Fibroblast of villous mesenchyme (primary cell): ENCODE measurements around the gene CD81. TPM values are rescaled to one million over a fixed set of nuclear protein-coding genes. Genes with fewer than 3 reads are reported as not detected.

Experiments
- DNase-seq: peaks from one replicate; pipeline ENCODE4 v3.0.0-alpha.2; 2010; ENCODE audit warnings: low read depth
- H3K4me3 ChIP-seq: 2 replicates; pipeline ENCODE4 v1.5.1; 2011; ENCODE audit warnings: low read depth, mild to moderate bottlenecking, low read length
- total RNA-seq: library from RNA; depleted of rRNA; stranded (reverse); fragments of >200 nt; gene quantifications from 2 replicates; pipeline ENCODE4 v1.2.3, GENCODE V29; 2012
- TF ChIP-seq, protein P1 (sequence below): IDR thresholded peaks from 2 replicates; pipeline ENCODE4 v1.5.1; 2012; ENCODE audit warnings: low read depth, mild to moderate bottlenecking, low read length; ENCODE audit not compliant: insufficient read depth

CD81 gene
- total RNA-seq, 1 donor, result 257 TPM

DNA sequence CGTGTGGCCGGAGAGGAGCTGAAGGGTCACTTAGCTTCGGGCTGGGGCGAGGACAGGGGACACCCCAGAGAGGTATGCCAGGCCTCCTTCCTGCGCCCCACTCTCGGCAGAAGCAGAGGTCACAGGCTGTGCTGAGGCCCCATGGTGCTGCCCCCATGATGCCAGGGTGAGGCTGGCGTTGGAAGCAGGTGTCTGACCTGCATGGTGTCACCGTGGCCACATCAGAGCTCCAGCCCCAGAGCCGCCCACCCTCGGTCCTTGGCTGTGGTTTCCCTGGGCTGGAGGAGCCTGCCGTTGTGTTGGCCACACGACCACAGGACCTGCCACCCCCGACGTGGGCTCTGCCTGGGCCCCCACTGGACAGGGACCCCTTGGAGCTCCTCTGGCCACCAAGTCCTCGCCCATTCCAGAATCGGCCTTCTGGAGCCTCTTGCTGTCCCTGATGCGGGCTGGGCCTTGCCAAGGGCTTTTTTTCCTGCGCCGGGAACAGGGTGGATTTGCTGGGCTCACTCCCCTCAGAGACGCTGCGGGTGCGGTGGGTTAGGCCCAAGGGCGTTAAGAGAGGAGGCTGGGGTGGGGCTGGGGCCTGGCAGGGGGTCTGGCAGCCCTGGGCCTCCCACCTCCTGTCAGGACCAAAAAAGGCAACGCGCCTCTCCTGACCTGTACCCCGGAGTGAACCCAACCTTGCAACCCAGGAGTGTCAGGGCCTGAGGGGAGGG is 15.3 kb downstream of the CD81 start:
- DNase-seq, result no peak

DNA sequence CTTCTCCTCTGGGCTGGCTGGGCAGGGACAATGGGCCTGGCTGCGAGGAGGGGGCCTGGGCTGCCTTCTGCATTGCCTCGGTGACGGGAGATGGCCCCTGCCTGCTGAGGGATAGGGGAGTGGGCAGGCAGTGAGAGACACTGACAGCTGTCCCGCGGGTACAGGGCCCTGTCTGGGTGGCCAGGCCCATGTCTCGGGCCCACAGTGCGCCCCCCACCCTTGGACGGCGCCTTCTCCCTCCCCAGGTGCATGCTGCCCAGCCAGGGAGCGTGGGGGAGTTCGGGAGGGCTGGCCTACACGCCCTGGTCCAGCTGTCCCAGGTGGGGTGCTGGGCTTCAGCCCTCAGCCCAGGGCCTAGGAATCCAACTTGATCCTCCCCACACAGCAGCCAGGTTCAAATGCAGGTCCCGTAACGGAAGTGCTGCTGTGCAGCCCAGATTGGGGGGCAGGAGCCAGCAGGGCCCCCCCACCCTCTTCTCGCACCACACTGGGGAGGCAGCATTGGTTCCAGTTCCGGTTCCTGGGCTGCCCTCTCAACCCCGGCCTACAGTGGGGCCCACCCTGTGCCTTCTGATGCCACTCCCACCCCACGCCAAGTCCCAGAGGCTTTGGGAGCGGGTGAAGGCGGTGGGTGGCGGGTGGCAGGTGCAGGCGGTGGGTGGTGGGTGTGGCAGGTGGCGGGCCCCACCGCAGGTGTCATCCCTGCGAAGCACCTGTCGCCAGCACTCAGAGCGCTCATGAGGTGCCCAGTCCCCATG is 16.2 kb downstream of the CD81 start:
- no peak overlapping the region for H3K4me3 ChIP-seq
- TF ChIP-seq, protein P1, sequence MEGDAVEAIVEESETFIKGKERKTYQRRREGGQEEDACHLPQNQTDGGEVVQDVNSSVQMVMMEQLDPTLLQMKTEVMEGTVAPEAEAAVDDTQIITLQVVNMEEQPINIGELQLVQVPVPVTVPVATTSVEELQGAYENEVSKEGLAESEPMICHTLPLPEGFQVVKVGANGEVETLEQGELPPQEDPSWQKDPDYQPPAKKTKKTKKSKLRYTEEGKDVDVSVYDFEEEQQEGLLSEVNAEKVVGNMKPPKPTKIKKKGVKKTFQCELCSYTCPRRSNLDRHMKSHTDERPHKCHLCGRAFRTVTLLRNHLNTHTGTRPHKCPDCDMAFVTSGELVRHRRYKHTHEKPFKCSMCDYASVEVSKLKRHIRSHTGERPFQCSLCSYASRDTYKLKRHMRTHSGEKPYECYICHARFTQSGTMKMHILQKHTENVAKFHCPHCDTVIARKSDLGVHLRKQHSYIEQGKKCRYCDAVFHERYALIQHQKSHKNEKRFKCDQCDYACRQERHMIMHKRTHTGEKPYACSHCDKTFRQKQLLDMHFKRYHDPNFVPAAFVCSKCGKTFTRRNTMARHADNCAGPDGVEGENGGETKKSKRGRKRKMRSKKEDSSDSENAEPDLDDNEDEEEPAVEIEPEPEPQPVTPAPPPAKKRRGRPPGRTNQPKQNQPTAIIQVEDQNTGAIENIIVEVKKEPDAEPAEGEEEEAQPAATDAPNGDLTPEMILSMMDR, result no peak
- no peak for DNase-seq

More for the DNA sequence above, 15.3 kb downstream of the CD81 start:
- TF ChIP-seq, protein P1, result no peak
- no peak overlapping the region for H3K4me3 ChIP-seq

DNA sequence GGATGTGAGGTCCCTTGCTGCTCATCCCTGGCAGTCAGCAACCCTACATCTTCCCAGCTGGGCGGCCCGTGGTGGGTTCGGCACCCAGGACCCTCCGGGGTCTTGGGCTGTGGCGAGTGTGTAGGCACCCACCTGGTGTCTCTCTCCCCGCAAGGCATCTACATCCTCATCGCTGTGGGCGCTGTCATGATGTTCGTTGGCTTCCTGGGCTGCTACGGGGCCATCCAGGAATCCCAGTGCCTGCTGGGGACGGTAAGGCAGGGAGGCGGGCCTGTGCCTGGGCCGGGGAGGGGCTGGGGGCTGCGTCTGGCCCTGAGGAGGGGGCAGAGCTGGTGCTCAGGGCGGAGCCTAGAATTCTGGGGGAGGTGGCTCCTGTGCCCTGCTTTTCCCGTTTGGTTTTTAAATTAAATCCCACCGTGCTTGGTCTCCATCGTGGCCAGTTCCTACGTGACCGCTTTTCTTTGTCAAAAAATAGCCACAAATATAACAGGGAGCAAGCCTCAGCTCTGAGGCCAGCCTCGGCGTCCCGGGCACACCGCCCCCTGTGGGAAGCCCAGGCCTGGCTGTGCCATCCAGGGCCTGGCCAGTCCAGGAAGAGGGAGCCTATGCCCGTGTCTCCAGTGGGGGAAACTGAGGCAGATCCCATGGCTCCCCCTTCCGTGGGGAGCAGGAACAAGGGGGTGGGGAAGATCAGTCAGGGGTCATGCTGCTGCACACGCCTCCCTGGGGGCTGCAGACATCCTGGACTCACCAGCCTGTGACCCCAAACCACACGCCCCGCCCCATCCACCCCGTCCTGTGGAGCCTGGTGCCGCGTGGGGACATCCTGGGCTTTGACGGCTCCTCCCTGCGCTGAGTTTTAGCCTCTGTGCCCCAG is 17.1 kb downstream of the CD81 start:
- DNase-seq, result no peak
- H3K4me3 ChIP-seq, result no peak overlapping the region
- TF ChIP-seq, protein P1, result no peak

DNA sequence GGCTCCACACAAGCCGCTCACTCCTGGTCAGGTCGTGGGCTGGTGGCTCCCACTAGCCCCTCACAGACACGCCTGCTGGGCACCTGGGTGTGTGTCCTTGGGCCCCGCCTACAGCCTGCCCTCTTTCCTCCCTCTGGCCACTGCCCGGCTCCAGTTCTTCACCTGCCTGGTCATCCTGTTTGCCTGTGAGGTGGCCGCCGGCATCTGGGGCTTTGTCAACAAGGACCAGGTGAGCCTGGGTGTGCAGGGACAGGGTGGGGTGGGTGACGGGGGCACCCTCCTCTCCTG is 17.7 kb downstream of the CD81 start:
- H3K4me3 ChIP-seq, result no peak overlapping the region
- no peak for DNase-seq

DNA sequence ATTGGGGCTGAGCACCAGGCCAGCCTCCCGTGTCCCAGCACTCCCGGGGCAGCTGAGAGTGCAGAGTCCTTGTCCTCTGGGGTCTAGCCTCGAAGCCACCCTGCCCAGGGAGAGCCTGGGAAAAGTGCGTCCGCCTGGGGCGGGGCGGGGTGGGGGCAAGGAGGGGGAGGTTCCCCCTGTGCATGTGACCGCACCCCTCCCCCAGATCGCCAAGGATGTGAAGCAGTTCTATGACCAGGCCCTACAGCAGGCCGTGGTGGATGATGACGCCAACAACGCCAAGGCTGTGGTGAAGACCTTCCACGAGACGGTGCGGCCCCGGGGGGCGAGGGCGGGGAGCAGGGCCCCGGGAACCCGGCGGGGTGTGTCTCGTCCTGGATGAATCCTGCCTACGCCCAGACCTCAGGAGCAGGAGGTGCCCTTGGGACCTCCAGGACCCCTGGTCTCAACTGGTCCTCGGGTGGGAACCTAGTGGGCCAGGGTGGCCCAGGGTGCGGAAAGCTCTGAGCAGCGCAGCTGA is 18.2 kb downstream of the CD81 start:
- no peak overlapping the region for H3K4me3 ChIP-seq
- TF ChIP-seq, protein P1, result no peak
- no peak for DNase-seq

More for the DNA sequence above, 17.7 kb downstream of the CD81 start:
- TF ChIP-seq, protein P1, result no peak

DNA sequence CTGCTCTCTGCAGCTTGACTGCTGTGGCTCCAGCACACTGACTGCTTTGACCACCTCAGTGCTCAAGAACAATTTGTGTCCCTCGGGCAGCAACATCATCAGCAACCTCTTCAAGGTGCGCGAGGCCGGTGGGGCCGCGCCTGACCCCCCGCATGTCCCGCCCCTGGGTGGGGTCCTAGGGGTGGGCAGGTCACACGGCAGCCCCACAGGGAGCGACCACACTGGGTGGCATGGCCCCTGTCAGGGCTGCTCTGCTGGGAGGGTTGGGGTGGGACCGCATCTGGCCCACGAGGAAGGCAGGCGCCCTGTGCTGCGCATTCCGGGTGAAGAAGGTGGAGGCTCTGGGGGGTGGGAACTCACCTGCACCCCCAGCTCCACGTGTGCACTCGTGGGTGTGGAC is 18.7 kb downstream of the CD81 start:
- H3K4me3 ChIP-seq, result no peak overlapping the region
- TF ChIP-seq, protein P1, result no peak
- no peak for DNase-seq
